ENCODE results near the gene ALKBH7.
"Not testable (repeated sequence)": the region's sequence is repeated elsewhere in the genome, so short reads cannot be mapped to it uniquely, and the experiment has no call there.

ALKBH7 gene

DNA sequence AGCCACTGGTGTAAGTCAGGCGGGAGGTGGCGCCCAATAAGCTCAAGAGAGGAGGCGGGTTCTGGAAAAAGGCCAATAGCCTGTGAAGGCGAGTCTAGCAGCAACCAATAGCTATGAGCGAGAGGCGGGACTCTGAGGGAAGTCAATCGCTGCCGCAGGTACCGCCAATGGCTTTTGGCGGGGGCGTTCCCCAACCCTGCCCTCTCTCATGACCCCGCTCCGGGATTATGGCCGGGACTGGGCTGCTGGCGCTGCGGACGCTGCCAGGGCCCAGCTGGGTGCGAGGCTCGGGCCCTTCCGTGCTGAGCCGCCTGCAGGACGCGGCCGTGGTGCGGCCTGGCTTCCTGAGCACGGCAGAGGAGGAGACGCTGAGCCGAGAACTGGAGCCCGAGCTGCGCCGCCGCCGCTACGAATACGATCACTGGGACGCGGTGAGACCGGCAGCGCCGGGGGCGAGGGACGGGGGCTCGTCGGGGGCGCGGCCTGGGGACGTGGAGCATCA, at the start of gene ALKBH7:
TSS of gene ALKBH7 (plus strand) at position 201 of the 502 bp plus-strand sequence. CDS start at position 228, 27 bp downstream.
- DNase-seq = peak; percentile 99 to 100

DNA sequence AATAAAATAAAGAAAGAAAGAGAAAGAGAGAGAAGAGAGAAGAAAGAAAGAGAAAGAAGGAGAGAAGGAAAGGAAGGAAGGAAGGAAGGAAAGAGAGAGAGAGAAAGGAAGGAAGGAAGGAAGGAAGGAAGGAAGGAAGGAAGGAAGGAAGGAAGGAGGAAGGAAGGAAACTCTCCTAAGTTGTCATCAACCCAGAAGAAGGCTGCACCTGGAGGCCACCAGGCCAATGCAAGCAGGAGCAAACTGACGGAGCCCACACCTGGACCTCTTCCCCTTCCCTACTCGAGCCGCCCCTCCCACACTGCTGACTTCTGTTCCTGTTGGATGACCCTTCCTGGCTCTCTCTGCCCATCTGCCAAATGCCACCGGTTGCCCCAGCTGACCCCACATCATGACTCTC, 47.8 kb upstream of the ALKBH7 start:
- no peak for DNase-seq

- DNase-seq = no peak
Measured at GRCh38 chr19:6325614-6326013, 47.0 kb upstream of the ALKBH7 start.

DNA sequence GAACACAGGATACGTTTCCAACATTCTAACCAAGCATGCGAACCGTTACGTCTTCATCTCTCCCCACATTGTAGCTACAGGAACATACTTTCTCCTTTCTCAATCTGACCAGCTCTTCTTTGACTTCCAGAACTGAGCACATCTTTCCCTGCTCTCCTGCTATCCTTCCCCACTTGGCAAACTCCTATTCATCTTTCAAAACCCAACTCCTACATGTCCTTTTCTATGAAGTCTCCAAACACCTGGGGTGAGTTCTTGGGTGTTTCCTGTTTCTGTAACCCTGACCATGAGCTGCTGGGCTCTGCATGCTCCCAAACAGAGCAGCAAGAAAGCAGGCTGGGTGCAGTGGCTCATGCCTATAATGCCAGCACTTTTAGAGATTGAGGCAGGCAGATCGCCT, 45.8 kb upstream of the ALKBH7 start:
- DNase-seq = no peak

DNA sequence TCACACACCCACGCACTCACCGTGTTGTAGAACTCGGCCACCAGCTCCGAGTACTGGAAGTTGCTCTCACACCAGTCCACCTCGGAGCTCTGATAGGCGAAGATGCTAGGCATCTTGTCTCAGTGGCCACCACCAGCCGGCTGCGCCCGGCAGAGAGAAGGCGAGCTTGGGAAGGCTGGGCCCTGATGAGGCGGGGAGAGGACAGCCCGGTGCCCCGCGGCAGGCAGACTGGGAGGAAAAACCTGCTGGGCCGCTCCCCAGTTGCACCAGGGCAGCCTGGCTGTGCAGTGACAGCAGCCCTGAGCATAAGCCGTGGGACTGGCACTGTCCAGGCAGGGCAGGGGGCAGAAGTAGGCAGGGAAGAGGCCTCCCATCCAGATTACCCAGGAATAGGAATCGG, 39.2 kb upstream of the ALKBH7 start, which contains the start of gene ACER1:
TSS of gene ACER1 (minus strand) at position 174 of the 400 bp plus-strand sequence. CDS start at position 113, 61 bp downstream.
- DNase-seq = no peak

GRCh38 chr19:6334490-6335285, 37.9 kb upstream of the ALKBH7 start:
- DNase-seq = no peak

- peak in 1 of 2 experiments; percentile 68 for DNase-seq
Measured at GRCh38 chr19:6340493-6341201, 31.9 kb upstream of the ALKBH7 start.

DNA sequence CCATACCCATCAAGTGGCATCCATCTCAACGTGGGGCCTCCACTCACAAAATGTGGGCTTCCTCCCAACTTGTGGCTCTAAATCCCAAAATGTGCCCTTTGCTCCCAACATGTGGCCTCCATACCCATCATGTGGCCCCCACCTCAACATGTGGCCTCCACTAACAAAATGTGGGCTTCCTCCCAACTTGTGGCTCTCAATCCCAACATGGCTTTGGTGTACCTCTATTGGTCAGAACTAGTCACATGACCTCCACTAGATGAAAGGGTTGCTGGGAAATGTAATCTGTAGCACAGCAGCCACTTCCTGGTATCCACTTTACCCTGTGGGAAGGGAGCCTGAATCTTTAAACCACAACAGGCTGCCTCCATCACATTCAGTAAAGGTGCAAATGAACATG, 29.1 kb upstream of the ALKBH7 start:
- no peak for DNase-seq

- not testable (repeated sequence) for DNase-seq
Measured at GRCh38 chr19:6349271-6349670, 23.3 kb upstream of the ALKBH7 start.

- no peak for DNase-seq
Measured at GRCh38 chr19:6350688-6351087, 21.9 kb upstream of the ALKBH7 start.

GRCh38 chr19:6352381-6353165, 20.0 kb upstream of the ALKBH7 start:
- no peak for DNase-seq

GRCh38 chr19:6354098-6354674, 18.4 kb upstream of the ALKBH7 start:
- no peak for DNase-seq

DNA sequence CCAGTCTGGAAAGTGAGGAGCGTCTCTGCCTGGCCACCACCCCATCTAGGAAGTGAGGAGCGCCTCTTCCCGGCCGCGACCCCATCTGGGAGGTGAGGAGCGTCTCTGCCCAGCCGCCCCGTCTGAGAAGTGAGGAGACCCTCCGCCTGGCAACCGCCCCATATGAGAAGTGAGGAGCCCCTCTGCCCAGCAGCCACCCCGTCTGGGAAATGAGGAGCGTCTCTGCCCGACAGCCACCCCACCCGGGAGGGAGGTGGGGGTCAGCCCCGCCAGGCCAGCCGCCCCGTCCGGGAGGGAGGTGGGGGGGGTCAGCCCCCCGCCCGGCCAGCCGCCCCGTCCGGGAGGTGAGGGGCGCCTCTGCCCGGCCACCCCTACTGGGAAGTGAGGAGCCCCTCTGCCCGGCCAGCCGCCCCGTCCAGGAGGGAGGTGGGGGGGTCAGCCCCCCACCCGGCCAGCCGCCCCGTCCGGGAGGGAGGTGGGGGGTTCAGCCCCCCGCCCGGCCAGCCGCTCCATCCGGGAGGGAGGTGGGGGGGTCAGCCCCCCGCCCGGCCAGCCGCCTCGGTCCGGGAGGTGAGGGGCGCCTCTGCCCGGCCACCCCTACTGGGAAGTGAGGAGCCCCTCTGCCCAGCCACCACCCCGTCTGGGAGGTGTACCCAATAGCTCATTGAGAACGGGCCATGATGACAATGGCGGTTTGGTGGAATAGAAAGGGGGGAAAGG, 17.1 kb upstream of the ALKBH7 start:
- DNase-seq = not testable (repeated sequence)

GRCh38 chr19:6357174-6357573, 15.4 kb upstream of the ALKBH7 start:
- no peak for DNase-seq

DNA sequence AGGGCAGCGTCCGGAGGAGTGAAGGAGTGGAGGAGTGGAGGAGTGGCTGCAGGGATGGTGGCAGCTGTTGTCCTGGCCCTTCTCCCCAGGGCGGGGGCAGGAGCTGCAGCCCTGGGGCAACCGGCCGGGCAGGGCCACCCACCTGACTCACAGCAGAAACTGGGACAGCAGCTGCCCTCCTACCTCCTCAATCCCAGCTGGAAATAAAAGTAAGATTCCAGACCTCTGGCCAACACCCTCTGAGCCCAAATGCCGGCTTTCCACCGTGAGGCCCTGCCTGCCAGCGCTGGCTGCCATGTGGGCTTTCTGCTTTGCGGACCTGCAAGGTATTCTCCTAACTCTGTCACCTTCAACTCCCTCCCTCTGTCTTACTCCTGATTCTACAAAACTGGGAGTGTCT, 14.6 kb upstream of the ALKBH7 start:
- no peak for DNase-seq

- no peak for DNase-seq
Measured at GRCh38 chr19:6359568-6360341, 12.8 kb upstream of the ALKBH7 start.

DNA sequence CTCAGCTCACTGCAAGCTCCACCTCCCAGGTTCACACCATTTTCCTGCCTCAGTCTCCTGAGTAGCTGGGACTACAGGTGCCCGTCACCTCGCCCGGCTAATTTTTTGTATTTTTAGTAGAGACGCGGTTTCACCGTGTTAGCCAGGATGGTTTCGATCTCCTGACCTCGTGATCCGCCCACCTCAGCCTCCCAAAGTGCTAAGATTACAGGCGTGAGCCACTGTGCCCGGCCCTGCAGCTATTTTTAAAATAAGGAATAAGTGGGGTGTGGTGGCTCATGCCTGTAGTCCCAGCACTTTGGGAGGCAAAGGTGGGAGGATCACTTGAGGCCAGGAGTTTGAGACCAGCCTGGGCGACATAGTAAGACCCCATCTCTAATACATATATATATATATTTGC, 12.1 kb upstream of the ALKBH7 start:
- not testable (repeated sequence) for DNase-seq

DNA sequence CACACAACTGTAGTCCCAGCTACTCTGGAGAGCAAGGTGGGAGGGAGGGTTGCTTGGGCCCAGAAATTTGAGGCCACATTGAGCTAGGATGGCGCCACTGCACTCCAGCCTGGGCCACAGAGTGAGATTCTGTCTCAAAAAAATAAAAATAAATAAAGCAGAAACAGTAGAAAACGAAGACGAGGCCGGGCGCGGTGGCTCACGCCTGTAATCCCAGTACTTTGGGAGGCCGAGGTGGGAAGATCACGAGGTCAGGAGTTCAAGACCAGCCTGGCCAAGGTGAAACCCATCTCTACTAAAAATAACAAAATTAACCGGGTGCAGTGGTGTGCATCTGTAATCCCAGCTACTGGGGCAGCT, 11.8 kb upstream of the ALKBH7 start:
- not testable (repeated sequence) for DNase-seq

GRCh38 chr19:6362027-6362350, 10.6 kb upstream of the ALKBH7 start:
- no peak for DNase-seq

- DNase-seq = no peak
Measured at GRCh38 chr19:6362351-6362801, 10.2 kb upstream of the ALKBH7 start.

GRCh38 chr19:6364353-6364752, 8.2 kb upstream of the ALKBH7 start:
- DNase-seq = no peak

Data from NCI-H446 (cell line).